K562 (cell line): Measurements from ENCODE around the gene PRKAG1. TPM values are rescaled to one million over a fixed set of nuclear protein-coding genes. Genes with fewer than 3 reads are reported as not detected.

Experiments used
- ATF1 ChIP-seq, 2 experiments: fragments of 450-650 bp in 1 of 2; IDR thresholded peaks; 2 replicates each; pipeline ENCODE4 v1.6.1; 2016; ENCODE audit warnings: missing compliant biosample characterization in 1 of 2, missing genetic modification characterization in 1 of 2
- DDX20 ChIP-seq: fragments of 450-650 bp; IDR thresholded peaks from 2 replicates; pipeline ENCODE4 v1.6.1; 2016; ENCODE audit warnings: missing genetic modification characterization, low read depth, mild to moderate bottlenecking, missing compliant biosample characterization, moderate library complexity
- FOSL1 ChIP-seq: fragments of 200-800 bp; sonication (Bioruptor generic); conservative IDR thresholded peaks from 2 replicates; pipeline ENCODE4 v1.6.1; 2016; ENCODE audit warnings: missing genetic modification characterization, missing compliant biosample characterization
- FOXM1 ChIP-seq, 2 experiments: fragments of 450-650 bp in 1 of 2; sonication (generic) in 1 of 2; formaldehyde crosslinking in 1 of 2; IDR thresholded peaks; 2 replicates each; pipeline versions ENCODE4 v1.6.1 to v1.9.0; 2017 to 2022; ENCODE audit warnings: low read depth in 2 of 2, mild to moderate bottlenecking in 2 of 2, missing genetic modification reagents in 1 of 2, moderate library complexity in 1 of 2
- GABPA ChIP-seq: fragments of 200-800 bp; sonication (Bioruptor generic); conservative IDR thresholded peaks from 2 replicates; pipeline ENCODE4 v1.6.1; 2016; ENCODE audit warnings: low read depth, missing genetic modification characterization, missing compliant biosample characterization
- HDAC2 ChIP-seq: fragments of 450-650 bp; IDR thresholded peaks from 2 replicates; pipeline ENCODE4 v1.6.1; 2016; ENCODE audit warnings: mild to moderate bottlenecking
- HNRNPUL1 ChIP-seq: fragments of 200-400 bp; formaldehyde crosslinking; IDR thresholded peaks from 2 replicates; pipeline ENCODE4 v1.6.1; 2017; ENCODE audit warnings: low read length
- MYBL2 ChIP-seq, 2 experiments: fragments of 450-650 bp in 1 of 2; sonication (generic) in 1 of 2; formaldehyde crosslinking in 1 of 2; IDR thresholded peaks; 2 replicates each; pipeline versions ENCODE4 v1.6.1 to v1.8.1; 2017 to 2022; ENCODE audit warnings: borderline replicate concordance in 1 of 2, inconsistent platforms in 1 of 2, low read depth in 1 of 2, mild to moderate bottlenecking in 1 of 2, missing genetic modification reagents in 1 of 2, moderate library complexity in 1 of 2
- NCOA4 ChIP-seq: fragments of 450-650 bp; IDR thresholded peaks from 2 replicates; pipeline ENCODE4 v1.6.1; 2018; ENCODE audit warnings: mild to moderate bottlenecking; ENCODE audit not compliant: partially characterized antibody
- RNF2 ChIP-seq: sonication (generic); IDR thresholded peaks from 2 replicates; pipeline ENCODE4 v1.6.1; 2016
- SIN3A ChIP-seq, 2 experiments: fragments of 150-350 bp in 1 of 2; IDR thresholded peaks; 2 replicates each; pipeline ENCODE4 v1.6.1; 2011 to 2016; ENCODE audit warnings: borderline replicate concordance in 2 of 2, low read depth in 2 of 2, low read length in 2 of 2, mild to moderate bottlenecking in 2 of 2, moderate library complexity in 2 of 2; ENCODE audit not compliant: control insufficient read depth in 1 of 2
- STAG1 ChIP-seq: sonication (generic); formaldehyde crosslinking; IDR thresholded peaks from 2 replicates; pipeline ENCODE4 v1.5.0; 2020; ENCODE audit warnings: missing genetic modification reagents, borderline replicate concordance
- ZBTB12 ChIP-seq: fragments of 250-450 bp; sonication (Bioruptor Pico); IDR thresholded peaks from 2 replicates; pipeline ENCODE4 v1.4.0; 2020
- ZBTB8A ChIP-seq: fragments of 450-650 bp; IDR thresholded peaks from 2 replicates; pipeline ENCODE4 v1.6.1; 2018; ENCODE audit warnings: mild to moderate bottlenecking, moderate library complexity; ENCODE audit not compliant: partially characterized antibody
- ZNF165 ChIP-seq: fragments of 250-450 bp; sonication (Bioruptor Pico); IDR thresholded peaks from 2 replicates; pipeline ENCODE4 v1.4.0; 2020; ENCODE audit warnings: borderline replicate concordance
- ZNF24 ChIP-seq: fragments of 450-650 bp; IDR thresholded peaks from 2 replicates; pipeline ENCODE4 v1.6.1; 2016
- ZNF253 ChIP-seq: fragments of 250-450 bp; sonication (Bioruptor Pico); conservative IDR thresholded peaks from 2 replicates; pipeline ENCODE4 v1.6.1; 2021; ENCODE audit warnings: mild to moderate bottlenecking
- ZNF77 ChIP-seq: fragments of 250-450 bp; sonication (Bioruptor Pico); IDR thresholded peaks from 2 replicates; pipeline ENCODE4 v1.5.0; 2020
- polyA plus RNA-seq, 8 experiments: library from polyadenylated mRNA; depleted of rRNA in 4 of 8; stranded (reverse) in 5 of 8; unstranded in 3 of 8; fragments of >200 nt; fragmentation: Nextera tagmentation in 2 of 8; fragmentation: Illumina TruSeq in 1 of 8; extraction: Ambion mirVana in 2 of 8; extraction: Trizol in 1 of 8; gene quantifications; 2 replicates each; pipeline versions ENCODE4 v1.2.1 to v1.2.3, GENCODE V29; 2011 to 2014; ENCODE audit warnings: inconsistent platforms in 1 of 8, missing spikeins in 1 of 8
- total RNA-seq, 7 experiments: library from RNA; depleted of rRNA in 6 of 7; stranded (reverse); fragments of >200 nt in 6 of 7; fragmentation: Illumina TruSeq in 2 of 7; extraction: Trizol in 2 of 7; gene quantifications; 2 replicates each; pipeline versions ENCODE4 v1.2.1 to v1.2.3, GENCODE V29; 2011 to 2021; ENCODE audit warnings: low replicate concordance in 1 of 7
- TF ChIP-seq, protein P1 (sequence below), 2 experiments: fragments of 450-650 bp in 1 of 2; IDR thresholded peaks; 2 replicates each; pipeline ENCODE4 v1.6.1; 2011 to 2017; ENCODE audit warnings: low read depth in 2 of 2, antibody characterized with exemption in 1 of 2, borderline replicate concordance in 1 of 2, low read length in 1 of 2, mild to moderate bottlenecking in 1 of 2, mixed read lengths in 1 of 2; ENCODE audit not compliant: control insufficient read depth in 1 of 2
- TF ChIP-seq, protein P2 (sequence below): fragments of 250-450 bp; sonication (Bioruptor Pico); IDR thresholded peaks from 2 replicates; pipeline ENCODE4 v1.8.0; 2022; ENCODE audit warnings: moderate library complexity, mild to moderate bottlenecking, inconsistent platforms

PRKAG1 gene
- total and polyA plus RNA-seq, 9 of the 15 experiments (the other 6 are each of a cell fraction or from before 2014, with no cell fraction given) = 51.1 to 126 (median 79.1) TPM

- TF ChIP-seq, protein P1, sequence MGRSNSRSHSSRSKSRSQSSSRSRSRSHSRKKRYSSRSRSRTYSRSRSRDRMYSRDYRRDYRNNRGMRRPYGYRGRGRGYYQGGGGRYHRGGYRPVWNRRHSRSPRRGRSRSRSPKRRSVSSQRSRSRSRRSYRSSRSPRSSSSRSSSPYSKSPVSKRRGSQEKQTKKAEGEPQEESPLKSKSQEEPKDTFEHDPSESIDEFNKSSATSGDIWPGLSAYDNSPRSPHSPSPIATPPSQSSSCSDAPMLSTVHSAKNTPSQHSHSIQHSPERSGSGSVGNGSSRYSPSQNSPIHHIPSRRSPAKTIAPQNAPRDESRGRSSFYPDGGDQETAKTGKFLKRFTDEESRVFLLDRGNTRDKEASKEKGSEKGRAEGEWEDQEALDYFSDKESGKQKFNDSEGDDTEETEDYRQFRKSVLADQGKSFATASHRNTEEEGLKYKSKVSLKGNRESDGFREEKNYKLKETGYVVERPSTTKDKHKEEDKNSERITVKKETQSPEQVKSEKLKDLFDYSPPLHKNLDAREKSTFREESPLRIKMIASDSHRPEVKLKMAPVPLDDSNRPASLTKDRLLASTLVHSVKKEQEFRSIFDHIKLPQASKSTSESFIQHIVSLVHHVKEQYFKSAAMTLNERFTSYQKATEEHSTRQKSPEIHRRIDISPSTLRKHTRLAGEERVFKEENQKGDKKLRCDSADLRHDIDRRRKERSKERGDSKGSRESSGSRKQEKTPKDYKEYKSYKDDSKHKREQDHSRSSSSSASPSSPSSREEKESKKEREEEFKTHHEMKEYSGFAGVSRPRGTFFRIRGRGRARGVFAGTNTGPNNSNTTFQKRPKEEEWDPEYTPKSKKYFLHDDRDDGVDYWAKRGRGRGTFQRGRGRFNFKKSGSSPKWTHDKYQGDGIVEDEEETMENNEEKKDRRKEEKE (IDR thresholded peaks at IDR 0.05; ENCODE audit: borderline replicate concordance in 1 of 2, control insufficient read depth in 1 of 2, low read depth in 2 of 2, low read length in 1 of 2) = no peak
- TF ChIP-seq MYBL2 (IDR thresholded peaks at IDR 0.05; ENCODE audit: low read depth) (no peak), MYBL2 (CRISPR knock-in tag; IDR thresholded peaks at IDR 0.05; ENCODE audit: borderline replicate concordance) (no peak), ZNF77 (CRISPR knock-in tag) (no peak), HDAC2 (no peak), HNRNPUL1 (no peak), DDX20 (tag) (no peak), ZBTB12 (CRISPR knock-in tag) (peak; percentile 85), GABPA (tag) (peak; percentile 99), NCOA4 (no peak), ZNF165 (CRISPR knock-in tag) (no peak), ZNF24 (no peak), STAG1 (CRISPR knock-in tag) (no peak), ZBTB8A (no peak), ZNF253 (no peak), FOSL1 (tag) (peak; percentile 55; the same call in 1 of the 2 replicates), RNF2 (peak; percentile 71), FOXM1 (IDR thresholded peaks at IDR 0.05; ENCODE audit: low read depth) (no peak), FOXM1 (CRISPR knock-in tag; IDR thresholded peaks at IDR 0.05; ENCODE audit: low read depth) (no peak; the same call in 1 of the 2 replicates), SIN3A (IDR thresholded peaks at IDR 0.05; ENCODE audit: borderline replicate concordance in 2 of 2, control insufficient read depth in 1 of 2, low read depth in 2 of 2, low read length in 2 of 2) (peak; percentile 55 to 70; a peak in 2 of 4 replicates), ATF1 (CRISPR knock-in tag; IDR thresholded peaks at IDR 0.05) (no peak; the same call in 1 of the 2 replicates), ATF1 (tag; IDR thresholded peaks at IDR 0.05) (peak; percentile 96)
- TF ChIP-seq, protein P2, sequence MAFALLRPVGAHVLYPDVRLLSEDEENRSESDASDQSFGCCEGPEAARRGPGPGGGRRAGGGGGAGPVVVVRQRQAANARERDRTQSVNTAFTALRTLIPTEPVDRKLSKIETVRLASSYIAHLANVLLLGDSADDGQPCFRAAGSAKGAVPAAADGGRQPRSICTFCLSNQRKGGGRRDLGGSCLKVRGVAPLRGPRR = no peak
These were observed at the start of gene PRKAG1 (continued) for GRCh38 chr12:49018261-49019119.
